NCI-H524 (cell line): ENCODE data around the gene PIGH.
A peak's percentile ranks its signal among the peaks of the same experiment; 100 is the strongest.
"Not testable (repeated sequence)": the region's sequence is repeated elsewhere in the genome, so short reads cannot be mapped to it uniquely, and the experiment has no call there.

ENCODE experiments used
- DNase-seq, 2 experiments: peaks; one replicate each; lab custom pipeline; 2025; lab: John Stamatoyannopoulos, UW

Gene PIGH

DNA sequence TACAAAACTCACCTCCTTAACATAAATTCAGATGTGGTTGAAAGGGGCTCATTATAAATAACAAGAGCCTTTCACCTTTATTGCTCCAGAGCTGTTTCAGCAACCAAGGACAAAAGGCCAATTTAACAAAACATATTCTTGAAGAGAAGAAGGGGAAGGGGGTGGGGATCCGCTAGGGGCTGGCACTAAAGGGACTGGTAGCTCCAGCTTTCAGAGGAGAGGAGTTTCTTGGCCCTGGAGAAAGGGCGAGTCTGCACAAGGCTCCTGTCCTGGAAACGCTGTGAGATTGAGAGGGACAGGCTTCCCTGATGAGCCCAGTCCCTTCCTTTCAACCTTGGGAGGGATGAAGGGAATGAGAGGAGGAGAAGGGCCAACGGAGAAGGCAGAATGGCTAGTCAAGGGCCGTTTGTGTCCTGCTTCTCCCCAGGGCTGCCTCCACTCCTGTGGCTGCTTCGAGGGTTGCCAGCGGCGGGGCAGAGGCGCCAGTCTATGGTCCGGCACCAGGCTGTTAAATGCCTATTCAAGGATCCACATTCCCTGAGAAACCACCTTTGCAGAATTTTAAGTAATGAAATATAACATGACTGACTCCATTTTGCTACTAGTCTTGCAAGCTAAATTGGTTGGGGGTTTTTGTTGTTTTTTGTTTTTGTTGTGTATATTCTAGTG, 9.7 kb upstream of the PIGH start:
- no peak for DNase-seq

DNA sequence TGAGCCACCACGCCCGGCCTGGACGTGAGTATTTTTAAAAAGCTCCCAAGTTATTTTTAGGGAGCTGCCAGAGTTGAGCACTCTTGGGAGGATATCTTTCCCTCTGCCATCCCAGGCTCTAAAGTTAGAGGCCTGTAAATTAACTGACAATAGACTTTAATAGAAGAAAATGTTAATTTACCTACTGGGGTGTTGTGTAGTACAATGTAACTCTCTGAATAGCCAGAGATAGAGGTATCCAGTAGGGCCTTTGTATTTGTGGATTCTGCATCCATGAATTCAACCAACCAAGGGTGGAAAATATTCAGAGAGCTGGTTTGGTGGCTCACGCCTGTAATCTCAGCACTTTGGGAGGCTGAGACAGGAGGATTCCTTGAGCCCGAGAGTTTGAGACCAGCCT, 7.6 kb upstream of the PIGH start:
- DNase-seq, result no peak

DNA sequence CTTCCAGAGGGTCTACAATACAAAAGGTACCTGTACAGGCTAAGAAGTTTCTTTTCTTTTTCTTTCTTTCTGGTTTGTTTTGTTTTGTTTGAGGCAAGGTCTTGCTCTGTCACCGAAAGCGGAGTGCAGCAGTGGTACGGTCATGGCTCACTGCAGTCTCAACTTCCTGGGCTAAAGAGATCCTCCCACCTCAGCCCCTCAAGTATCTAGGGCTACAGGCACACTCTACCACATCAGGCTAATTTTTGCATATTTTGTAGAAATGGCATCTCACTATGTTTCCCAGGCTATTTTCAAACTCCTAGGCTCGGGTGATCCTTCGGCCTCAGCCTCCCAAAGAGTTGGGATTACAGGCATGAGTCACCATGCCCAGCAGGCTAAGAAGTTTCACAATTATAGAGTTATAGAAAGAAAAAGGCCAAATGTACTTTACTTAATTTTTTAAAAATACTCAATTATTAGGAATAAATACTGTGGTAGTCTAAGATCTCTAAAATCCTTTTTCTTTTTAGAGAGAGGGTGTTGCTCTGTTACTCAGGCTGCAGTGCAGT, 3.0 kb upstream of the PIGH start:
- no peak for DNase-seq

DNA sequence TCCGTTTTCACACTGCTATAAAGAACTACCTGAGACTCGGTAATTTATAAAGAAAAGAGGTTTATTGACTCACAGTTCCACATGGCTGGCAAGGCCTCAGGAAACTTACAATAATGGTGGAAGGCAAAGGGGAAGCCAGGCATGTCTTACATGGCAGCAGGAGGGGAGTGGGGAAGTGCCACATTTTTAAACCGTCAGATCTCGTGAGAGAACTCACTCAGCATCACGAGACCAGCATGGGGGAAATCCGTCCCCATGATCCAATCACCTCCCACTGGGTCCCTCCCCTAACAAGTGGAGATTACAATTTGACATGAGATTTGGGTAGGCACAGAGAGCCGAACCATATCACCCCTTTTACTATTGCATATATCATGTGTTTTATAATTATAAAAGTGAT, 2.0 kb upstream of the PIGH start:
- DNase-seq, result no peak

DNA sequence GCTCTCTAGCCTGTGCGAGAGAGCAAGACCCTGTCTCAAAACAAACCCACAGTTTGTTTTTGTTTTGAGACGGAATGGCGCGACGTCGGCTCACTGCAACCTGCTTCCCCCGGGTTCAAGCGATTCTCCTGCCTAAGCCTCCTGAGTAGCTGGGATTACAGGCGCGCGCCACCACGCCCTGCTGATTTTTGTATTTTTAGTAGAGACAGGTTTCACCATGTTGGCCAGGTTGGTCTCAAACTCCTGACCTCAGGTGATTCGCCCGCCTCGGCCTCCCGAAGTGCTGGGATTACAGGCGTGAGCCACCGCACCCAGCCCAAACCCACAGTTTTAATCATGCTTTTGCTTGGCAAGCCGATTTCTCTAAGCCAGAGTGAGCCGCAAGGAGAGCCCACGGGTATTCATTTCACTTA, 500 bp upstream of the PIGH start:
- not testable (repeated sequence) for DNase-seq

DNA sequence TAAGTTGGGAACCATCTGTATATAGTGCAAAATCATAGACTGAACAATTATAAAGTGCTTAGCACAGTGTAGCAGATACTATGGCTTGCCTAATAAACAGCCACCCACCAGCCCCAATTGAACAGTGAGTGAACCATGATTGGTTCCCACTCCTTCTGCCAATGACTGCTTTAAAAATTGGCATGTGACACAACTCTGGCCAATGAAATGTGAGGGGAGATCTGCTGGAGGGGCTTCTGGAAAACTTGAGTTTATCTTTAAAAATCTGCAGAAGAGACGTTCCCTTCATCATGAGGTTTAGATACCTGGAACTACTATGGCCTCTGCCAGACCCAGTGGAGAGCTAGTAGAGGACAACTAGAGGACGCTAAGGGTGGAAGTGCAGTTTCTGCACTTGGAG, 4.7 kb downstream of the PIGH start:
- no peak for DNase-seq

DNA sequence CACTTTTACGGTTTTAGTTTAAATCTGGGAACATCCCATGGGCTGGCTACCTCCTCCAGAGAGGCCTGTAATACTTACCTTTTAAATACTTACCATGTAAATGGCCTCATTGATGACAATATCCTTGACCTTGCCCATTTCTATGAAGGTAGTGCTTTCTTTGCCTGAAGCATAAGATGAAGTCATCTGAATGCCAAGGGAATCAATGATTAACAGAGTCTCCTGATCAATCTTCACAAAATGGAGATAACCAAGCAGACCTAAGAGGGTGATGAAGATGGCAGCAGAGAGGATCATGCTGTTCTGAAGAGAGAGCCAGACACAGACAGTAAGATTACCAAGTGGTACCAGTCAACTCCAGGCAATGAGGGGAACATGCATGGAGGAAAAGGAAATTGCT, 6.4 kb downstream of the PIGH start:
- DNase-seq, result not testable (repeated sequence)

DNA sequence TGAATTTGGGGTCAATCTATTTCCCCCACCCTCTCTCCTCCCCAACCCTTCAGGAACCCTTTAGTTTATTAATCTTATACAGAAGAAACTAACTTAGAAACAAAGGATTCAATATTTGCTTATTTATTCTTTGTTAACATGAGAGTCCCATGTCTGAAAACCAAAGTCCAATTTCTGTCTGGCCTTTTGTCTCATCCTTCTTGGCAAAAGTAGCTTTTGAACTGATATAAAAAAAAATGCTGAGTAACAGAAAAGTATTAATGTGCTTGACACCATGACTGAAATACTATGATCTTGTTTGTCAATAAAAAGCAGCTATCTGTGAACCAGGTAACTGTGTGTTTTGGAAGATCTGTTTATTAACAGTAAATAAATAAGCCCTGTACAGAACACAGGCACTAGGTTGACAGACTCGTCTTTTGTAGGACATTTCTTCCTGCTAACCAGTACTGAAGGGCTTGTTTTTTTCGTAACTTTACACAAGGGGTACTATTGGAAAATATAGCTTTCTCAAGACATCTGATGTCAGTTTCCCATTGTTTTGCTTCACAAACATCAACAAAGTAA, 10.8 kb downstream of the PIGH start:
- no peak for DNase-seq

DNA sequence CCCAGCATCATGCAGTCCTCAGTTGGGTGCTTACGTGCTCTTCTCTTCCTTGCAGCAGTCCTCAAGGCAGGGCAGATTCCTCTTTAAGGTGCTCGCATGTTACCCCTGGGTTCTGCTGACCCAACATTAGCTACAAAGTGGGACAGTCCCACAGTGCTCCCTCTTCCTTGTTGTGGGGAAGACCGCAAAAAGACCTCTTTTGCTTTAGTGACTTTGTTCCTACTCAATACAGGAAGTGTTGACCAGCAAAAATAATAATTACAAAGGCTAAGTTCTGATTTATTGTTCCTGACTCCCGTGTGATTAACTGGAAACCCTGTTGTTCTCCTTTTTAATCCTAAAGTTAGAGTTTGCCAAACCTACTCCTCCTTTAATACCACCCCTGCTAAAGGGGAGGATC, 13.7 kb downstream of the PIGH start:
- DNase-seq, result no peak

DNA sequence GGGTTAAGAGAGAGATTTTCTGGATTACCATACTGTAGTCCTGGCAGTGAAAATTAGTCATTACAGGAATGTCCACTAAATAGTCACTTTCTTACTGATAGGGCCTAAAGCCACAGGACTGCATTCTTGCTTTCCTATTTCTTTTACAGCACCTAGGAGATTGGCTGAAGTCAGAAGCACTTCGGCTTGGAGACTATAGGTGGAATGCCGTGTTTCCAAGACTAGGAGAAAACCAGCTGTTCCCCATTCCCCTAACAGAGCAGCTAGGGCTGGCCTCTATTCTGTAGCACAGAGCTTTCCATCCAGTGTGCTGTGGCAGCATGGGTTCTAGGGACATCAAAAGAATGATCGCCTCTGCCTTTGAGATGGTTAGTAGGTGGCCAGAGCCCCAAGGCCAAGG, 15.1 kb downstream of the PIGH start:
- DNase-seq, result no peak

DNA sequence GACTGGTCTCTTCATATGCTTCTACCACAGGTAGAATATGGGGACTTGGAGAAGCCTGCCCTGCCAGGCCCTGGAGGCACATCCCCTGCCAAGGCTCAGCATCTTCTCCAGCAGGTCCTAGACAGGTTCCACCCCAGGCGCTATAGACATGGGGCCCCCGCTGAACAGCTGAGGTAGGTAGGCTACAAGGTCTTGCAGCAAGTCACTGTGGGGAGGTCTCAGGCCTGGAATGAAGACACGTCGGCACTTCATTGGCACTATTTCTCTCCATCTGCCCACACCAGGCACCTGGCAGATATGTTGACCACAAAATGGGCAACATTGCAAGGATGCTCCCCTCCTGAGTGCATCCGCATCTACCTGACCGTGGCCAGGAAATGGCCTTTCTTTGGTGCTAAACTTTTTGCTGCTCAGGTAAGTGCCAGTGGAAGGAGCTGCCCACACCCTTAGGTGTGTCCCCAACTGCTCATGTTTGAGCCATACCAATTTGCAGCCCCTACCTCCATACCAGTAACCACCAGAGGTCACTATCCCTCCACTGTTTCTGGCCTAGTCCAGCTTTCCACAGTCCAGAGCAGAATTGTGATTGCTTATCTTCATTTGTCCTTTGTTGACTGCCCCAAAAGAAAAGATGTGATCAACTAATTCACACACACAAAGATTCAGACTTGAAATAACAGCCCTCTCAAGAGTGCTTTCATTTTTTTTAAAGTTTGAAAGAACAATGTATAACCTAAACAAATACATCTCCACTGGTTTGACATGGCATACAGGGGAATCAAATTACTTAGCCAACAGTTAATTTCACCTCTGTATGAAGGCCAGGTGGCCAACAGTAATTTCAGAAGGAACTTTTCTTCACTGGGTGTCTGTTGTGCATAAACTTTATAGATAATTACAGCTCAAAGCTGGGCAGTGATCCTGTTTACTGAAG, 16.1 kb downstream of the PIGH start:
- DNase-seq, result peak; percentile 17 to 69

DNA sequence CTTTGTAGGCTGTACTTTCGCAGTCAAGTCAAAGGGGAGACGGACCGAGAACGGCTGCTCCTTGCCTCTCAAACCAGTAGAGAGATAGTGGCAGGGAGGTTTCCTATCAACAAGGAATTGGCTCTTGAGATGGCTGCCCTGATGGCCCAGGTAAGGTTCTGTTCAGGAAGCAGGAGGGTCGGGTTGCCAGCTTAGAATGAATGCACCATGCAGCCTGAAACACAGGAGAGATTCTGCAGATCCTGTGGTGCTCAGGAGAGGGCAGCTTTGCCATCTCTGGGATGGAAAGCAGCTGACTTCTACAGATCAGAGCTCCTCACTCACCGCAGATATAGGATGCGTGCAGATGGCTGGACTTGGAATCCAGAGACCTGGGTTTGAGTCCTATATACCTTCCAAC, 18.0 kb downstream of the PIGH start:
- DNase-seq, result peak in 1 of 2 experiments; percentile 18

DNA sequence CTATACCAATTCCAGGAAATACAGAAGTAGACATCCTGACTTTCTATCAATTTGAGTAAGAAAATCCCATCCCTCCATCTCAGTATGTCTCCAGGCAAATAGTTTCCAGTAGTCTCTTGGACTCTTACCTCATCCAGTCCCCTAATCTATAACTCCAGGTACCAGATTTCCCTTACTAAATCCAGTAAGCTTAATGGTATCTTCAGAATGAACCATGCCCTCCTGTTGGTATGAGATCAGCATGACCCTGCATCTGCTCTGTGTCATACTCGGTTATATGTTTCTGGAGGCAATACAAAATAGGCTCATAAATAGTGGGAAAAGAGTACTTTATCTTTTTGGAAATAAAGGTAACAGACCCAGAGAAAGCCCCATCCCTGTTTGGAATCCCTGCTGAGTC, 18.4 kb downstream of the PIGH start:
- DNase-seq, result no peak

DNA sequence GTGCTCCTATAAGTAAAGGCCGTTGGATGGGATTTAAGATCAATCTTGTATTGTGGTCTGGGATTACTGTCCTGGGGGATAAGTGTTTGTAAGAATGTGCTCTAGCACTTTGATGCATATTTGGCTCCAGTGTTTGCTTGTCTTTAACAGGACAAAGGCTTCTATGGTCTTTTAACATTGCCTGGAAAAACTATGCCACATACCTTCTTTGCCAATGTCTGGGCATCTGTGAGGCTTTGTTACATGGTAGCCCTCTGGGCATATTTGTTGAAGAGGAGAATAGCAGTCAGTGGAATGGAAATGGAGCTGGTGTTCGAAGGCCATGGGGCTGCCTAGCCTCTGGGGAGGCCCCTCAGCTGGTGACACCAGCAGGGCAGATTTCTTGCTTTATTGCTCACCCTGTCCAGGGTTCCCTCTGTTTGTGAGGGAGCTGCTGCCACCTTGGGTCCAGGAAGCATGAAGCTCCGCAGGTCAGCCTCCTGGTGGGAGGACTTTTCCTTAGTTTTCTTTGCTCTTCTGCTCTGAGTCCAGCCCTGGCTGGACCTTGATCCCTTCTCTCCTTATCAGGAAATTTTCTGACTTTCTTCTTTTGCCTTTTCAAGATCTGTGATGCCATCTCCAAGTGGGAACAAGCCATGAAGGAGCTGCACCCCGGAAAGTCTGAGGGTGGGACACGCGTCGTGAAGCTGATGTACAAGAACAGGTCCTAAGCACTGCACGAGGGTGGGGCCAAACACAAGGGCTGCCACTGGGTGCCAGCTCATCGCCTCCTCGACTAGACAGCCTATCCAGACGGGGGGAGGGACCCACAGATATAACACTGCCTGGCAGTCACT, 19.5 kb downstream of the PIGH start:
- peak in 1 of 2 experiments; percentile 17 for DNase-seq

DNA sequence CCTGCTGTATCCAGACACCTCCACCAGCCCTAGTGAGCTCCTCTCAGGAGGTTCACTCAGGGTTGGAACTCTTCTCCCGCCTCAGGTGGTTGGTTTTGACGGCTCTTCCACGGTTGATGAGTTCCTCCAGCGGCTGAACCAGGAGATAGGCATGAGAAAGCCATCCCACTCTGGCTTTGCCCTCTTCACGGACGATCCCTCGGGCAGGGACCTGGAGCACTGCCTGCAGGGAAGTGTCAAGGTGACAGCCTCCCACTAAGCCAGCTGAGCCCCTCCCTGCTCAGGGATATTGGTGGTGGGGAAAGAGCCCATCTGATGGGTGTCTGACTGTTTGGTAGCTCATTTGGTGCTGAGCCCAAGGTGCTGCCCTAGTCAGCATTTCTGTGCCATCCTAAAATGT, 20.4 kb downstream of the PIGH start:
- no peak for DNase-seq

DNA sequence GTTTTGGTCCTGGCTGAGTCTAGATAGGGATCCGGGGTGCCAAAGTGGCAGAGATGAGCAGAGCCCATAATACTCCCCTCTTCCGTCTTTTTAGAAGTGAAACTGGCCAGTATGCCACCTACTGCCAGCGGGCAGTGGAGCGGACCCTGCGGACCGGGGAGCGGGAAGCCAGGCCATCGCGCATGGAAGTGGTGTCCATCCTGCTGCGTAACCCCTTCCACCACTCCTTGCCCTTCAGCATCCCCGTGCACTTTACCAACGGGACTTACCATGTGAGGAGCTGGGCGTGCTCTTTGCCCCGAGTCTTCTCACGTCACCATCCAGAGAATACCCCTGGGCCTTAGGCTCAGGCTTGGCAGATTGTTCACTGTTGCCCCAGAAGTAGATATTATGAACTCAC, 21.0 kb downstream of the PIGH start:
- DNase-seq, result no peak

DNA sequence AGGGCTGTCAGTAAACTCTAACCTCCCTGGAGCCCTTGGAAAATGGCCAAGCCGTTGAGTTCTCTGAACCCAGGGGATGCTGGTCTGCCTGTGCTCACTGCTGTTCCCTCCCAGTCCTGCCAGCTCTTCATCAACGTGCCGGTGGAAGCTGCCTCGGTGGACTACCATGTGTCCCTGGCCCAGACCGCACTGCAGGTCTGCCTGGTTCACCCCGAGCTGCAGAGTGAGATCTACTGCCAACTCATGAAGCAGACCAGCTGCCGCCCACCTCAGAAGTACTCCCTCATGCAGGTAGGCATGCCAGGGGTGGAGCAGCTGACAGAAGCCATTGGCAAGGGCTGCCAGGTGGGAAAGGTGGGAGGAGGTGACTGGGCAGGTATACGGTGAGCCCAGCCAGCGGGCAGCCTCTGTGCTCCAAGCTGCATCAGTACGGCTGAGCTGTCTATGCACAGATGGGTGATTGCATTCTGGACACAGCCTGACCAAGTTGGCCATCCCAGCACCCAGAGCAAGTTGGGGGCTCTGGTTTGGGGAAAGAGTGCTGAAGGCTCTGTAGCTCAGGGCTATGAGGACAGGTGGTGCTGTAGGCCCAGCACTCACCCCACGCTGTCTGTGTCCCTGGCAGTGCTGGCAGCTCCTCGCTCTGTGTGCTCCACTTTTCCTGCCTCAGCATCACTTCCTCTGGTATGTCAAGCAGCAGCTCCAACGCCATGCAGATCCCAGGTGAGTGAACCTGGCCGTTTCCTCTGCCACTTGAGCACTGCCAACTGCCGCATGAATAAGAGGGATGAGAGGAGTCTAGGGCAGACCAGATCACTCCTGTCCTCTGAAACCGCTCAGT, 21.9 kb downstream of the PIGH start:
- no peak for DNase-seq

DNA sequence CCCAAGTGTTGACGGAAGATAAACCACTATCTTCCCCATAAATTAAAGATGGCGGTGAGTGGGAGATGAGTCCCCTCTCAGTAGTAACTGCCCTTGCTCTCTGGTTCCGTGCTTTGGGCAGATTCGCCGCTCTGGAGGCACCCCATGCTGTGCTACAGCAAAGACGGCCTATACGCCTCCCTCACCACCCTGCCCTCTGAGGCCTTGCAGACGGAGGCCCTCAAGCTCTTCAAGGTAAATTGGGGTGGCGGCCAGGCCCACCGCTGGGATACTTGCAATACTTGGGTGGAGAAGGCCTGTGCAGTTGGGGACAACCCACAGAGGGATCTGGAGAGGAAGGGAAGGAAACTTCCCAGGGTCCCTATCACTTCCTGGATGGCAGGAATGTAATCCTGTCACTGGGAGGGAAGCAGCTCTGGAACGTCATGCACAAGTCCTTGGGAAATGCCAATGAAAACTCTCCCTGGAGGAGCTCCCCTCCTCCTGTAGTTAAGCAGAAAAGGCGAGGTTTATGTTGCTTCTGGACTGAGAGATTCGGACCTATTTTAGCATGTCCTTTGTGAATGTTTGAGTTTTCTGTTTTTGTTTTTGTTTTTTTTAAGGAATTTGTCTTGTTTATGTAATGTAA, 22.8 kb downstream of the PIGH start:
- DNase-seq, result no peak

DNA sequence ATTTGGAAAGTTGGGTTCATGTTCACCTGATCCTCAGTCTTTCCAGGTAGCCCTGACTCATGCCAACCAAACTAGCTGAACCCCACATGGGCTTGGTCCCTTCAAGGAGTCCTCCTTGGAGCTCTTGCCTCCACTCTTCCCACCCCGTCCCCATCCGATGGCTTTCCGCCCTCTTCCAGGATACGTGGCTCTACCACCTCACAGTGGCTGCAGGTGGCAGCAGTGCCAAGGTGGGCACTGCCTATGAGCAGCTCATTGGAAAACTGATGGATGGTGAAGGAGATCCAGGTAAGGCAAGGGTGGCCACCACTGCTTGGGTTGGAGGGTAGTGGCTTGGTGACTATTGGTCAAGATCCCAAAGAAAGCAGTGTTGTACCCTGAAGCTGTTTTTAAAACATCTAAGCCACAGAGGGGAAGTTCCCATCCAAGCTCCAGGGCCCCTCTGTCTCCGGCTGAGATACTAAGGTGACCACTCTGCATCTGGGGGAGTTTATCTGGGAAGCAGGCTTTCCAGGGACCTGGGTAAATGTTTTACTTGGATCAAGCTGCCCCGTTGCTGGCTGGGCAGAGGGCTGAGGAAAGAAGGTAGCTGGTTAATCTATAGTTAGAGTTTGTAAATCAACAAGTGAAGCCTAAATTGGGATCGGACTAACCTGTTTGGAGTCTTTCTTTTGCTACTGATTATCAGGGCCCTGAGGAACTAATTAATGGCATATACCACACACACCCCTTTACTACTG, 23.7 kb downstream of the PIGH start:
- DNase-seq, result no peak

DNA sequence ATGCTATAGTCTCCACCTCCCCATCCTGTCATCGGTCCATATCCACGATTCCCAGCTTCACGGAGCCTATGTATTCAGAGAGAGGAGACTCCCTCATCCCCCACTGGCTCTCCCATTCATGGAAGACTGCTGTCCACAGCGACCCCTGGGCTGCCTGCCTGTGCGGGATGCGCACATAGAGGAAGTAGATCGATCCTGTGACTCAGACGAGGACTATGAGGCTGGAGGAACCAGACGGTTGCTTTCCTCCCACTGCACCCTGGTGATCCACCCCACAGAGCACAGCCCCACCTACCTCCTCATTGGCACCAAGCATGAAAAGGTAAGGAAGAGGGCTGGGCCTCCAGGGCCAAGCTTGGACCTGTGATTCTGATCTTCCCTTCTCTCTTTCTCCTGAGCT, 24.4 kb downstream of the PIGH start:
- no peak for DNase-seq
